Activated naive CD8-positive, alpha-beta T cell treated with anti-CD3 and anti-CD28 coated beads for 36 hours (primary cell): ENCODE measurements around the gene PPAN. TPM values are rescaled to one million over a fixed set of nuclear protein-coding genes. Genes with fewer than 3 reads are reported as not detected.

Experiments used
- DNase-seq: peaks from one replicate; pipeline ENCODE4 v3.0.0; 2021
- H3K27ac Mint-ChIP-seq: one replicate; pipeline ENCODE4 v1.8.0; 2022; ENCODE audit warnings: mild to moderate bottlenecking, moderate library complexity, mixed read lengths
- H3K27me3 Mint-ChIP-seq: one replicate; pipeline ENCODE4 v1.8.0; 2022; ENCODE audit warnings: mild to moderate bottlenecking, mixed read lengths
- H3K36me3 Mint-ChIP-seq: one replicate; pipeline ENCODE4 v1.8.0; 2021; ENCODE audit warnings: mild to moderate bottlenecking, mixed read lengths
- H3K4me1 Mint-ChIP-seq: one replicate; pipeline ENCODE4 v1.8.0; 2021; ENCODE audit warnings: mixed read lengths
- H3K4me3 Mint-ChIP-seq: one replicate; pipeline ENCODE4 v1.8.0; 2022; ENCODE audit warnings: mild to moderate bottlenecking, moderate library complexity, mixed read lengths
- H3K9me3 Mint-ChIP-seq: one replicate; pipeline ENCODE4 v1.8.0; 2022; ENCODE audit warnings: mixed read lengths
- total RNA-seq, 2 experiments: library from RNA; stranded (reverse); gene quantifications; one replicate each; pipeline ENCODE4 v1.2.3, GENCODE V29; 2021

PPAN gene
- total RNA-seq, 2 experiments from 2014 or later, result 214 to 227 TPM

- no peak overlapping the region for H3K4me3 Mint-ChIP-seq
- no peaks in the 10 kb centered on the region for H3K4me1 Mint-ChIP-seq
- DNase-seq, result no peak
- H3K36me3 Mint-ChIP-seq, result peaks cover 50% of the 10 kb centered on the region
- H3K27me3 Mint-ChIP-seq, result no peaks in the 10 kb centered on the region
- H3K9me3 Mint-ChIP-seq, result no peaks in the 10 kb centered on the region
- no peak overlapping the region for H3K27ac Mint-ChIP-seq
These were observed 52.3 kb downstream of the PPAN start for GRCh38 chr19:10158485-10158884.

DNA sequence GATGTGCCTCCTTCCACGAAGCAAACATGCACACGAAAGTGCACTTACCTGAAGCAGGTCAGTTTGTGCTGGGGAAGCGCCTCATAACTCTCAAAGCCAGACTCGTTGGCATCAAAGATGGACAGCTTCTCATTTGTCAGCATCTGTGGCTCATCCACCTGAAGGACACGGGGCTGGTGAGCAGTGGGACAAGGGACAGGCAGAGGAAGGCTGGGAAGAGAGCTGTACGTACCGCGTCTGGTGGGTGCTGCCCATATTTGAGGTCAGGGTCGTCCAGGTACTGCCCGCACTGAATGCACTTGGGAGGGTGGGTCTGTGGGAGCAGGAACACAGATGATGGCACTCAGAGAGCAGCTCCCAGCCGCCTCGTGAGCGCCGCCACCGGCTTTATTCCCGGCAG, 53.4 kb downstream of the PPAN start:
- DNase-seq, result no peak
- Mint-ChIP-seq H3K4me1 (no peaks in the 10 kb centered on the region), H3K4me3 (no peak overlapping the region), H3K27ac (no peak overlapping the region), H3K9me3 (no peaks in the 10 kb centered on the region), H3K27me3 (no peaks in the 10 kb centered on the region), H3K36me3 (peaks cover 49% of the 10 kb centered on the region)

Other genes with a start within 250 kb of the PPAN start
- gene OLFM2, start 169.8 kb upstream of the PPAN start, total RNA-seq, result 1 to 10 TPM; 2.7 to 2.9 TPM
- gene COL5A3, start 95.9 kb upstream of the PPAN start, total RNA-seq, result under 1 TPM in 1 of 2 experiments, not detected in 1; 0.04 TPM
- gene RDH8, start 92.9 kb upstream of the PPAN start, total RNA-seq, result not detected
- gene SHFL, start 20.0 kb upstream of the PPAN start, total RNA-seq, result 10 to 100 TPM; 46.8 to 47.0 TPM
- gene ANGPTL6, start 3.7 kb upstream of the PPAN start, total RNA-seq, result 1 to 10 TPM; 8.5 to 9.8 TPM
- gene P2RY11, start 5.3 kb downstream of the PPAN start, total RNA-seq, result 10 to 100 TPM; 57.8 to 64.0 TPM
- 100 to 1,000 TPM; 287 to 293 TPM for gene EIF3G, start 13.5 kb downstream of the PPAN start, total RNA-seq
- 100 to 1,000 TPM; 337 to 352 TPM for gene DNMT1, start 88.6 kb downstream of the PPAN start, total RNA-seq
- 1 to 10 TPM; 7.7 to 7.9 TPM for gene S1PR2, start 125.0 kb downstream of the PPAN start, total RNA-seq
- gene MRPL4, start 145.9 kb downstream of the PPAN start, total RNA-seq, result 100 to 1,000 TPM; 179 to 182 TPM
- 10 to 100 TPM; 33.2 to 33.6 TPM for gene ICAM1, start 164.8 kb downstream of the PPAN start, total RNA-seq
- under 1 TPM; 0.25 to 0.38 TPM for gene ICAM4, start 180.6 kb downstream of the PPAN start, total RNA-seq
- 1 to 10 TPM in 1 of 2 experiments, under 1 TPM in 1; 0.95 to 1.0 TPM for gene ICAM5, start 183.6 kb downstream of the PPAN start, total RNA-seq
- 1 to 10 TPM; 3.4 to 4.0 TPM for gene ZGLP1, start 203.5 kb downstream of the PPAN start, total RNA-seq
- gene FDX2, start 209.7 kb downstream of the PPAN start, total RNA-seq, result 10 to 100 TPM; 18.3 to 19.6 TPM
- 100 to 1,000 TPM; 103 to 107 TPM for gene RAVER1, start 227.2 kb downstream of the PPAN start, total RNA-seq
- gene ICAM3, start 233.3 kb downstream of the PPAN start, total RNA-seq, result 10 to 100 TPM; 76.3 to 79.6 TPM